ENCODE data around the gene OR52N1.

The OR52N1 gene

DNA sequence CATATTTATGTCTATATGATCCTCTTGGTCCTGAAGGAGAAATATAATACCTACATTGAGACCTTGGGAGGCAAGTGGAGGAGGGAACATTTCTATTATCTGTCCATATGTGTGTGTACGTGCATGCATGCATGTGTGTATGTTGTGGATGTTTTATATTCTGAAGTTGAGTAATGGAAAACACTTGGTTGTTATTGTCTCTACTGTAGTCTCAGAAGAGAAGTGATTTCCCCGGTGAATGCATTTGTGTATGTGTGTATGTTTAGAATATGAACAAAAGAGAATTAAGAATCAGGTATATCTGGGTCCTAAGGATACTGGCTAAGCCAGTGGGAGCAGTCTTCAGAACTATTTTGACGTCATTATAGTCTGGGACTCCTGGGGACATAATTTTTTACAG lies at the start of gene OR52N1:
Gene OR52N1 (minus strand): TSS at position 101 of the 400 bp plus-strand sequence. CDS start 2,449 bp downstream, outside the sequence.
- no peak for DNase-seq

DNA sequence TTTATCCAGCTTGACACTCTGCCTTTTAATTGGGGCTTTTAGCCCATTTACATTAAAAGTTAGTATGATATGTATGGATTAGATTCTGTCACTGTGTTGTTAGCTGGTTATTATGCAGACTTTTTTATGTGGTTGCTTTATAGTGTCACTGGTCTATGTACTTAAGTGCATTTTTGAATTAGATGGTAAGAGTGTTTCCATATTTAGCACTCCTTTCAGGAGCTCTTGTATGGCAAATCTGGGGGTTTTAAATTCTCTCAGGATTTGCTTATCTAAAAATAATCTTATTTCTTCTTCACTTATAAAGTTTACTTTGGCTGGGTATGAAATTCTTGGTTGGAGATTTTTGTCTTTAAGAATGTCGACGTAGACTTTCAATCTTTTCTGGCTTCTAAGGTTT lies 46.6 kb upstream of the OR52N1 start:
- no peak for DNase-seq

DNA sequence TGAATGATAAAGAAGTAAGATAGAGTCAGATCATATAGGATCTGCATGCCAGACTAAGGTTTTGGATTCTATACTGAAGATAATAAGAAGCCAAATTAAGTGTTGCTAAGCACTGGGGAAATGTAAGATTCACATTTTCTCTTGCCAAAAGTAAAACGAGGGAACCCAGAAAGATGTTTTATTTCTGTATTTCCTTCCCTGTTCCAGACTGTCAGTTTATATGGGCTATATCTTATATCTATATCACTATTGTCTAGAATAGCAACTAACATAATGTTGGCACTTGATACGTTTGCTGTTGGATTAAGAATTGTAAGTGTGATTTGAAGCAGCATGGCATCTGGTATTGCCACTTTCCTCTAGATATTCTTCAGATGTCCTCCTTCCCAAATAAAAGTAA lies 42.4 kb upstream of the OR52N1 start:
- no peak for DNase-seq

DNA sequence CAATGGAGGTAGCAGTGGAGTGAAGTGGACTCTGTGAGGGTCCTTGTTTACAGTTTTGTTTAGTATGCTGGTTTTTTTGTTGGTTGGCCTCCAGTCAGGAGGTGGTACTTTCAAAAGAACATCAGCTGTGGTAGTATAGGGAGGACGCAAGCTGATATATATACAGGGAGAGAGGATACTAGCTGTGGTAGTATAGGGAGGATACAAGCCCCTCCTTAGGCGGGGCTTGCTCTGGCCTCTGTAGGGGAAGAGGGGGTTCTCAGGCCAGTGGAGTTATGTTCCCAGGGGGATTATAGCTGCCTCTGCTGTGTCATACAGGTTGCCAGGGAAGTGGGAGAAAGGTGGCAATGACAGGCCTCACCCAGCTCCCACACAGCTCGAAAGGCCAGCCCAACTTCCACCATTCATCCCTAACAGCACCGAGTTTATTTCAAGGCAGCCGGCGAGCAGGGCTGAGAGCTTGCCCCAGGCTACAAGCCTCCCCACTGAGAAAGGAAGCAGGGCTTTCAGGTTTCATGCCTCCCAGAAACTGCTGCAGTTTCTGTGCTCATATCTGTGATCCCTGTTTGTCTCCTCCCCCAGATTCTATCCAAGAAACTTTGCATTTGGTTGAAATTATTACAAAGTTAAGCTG lies 40.2 kb upstream of the OR52N1 start:
- no peak for DNase-seq

DNA sequence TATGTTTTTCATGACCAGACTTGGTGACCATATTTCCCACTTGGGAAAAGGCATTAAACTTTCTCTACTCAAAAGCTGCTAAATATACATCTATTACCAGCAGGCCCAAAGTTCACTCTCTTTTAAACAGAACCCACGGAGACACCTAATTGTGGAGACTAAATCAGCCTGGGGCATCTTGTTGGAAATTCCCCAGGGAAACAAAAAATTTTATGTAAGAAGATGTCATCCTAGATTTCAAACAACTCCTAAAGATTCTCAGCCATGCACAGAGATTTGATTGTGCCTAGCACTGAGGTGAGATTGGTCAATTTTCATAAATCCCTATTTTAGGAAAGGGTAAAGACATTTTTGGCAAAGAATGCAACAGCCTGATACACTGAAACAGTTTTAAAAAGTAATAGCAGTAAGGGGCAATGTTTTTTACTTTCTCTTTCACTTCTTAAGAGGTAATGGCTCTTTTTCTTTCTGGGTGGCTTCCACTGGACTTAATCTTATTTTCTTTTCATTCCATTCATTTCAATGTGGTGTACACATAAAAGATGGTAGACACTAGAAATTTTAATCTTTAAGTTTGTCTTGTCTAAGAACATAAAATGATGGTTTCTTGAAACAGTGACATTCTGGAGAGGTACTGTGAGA lies 27.3 kb upstream of the OR52N1 start:
- DNase-seq, result peak; percentile 11

DNA sequence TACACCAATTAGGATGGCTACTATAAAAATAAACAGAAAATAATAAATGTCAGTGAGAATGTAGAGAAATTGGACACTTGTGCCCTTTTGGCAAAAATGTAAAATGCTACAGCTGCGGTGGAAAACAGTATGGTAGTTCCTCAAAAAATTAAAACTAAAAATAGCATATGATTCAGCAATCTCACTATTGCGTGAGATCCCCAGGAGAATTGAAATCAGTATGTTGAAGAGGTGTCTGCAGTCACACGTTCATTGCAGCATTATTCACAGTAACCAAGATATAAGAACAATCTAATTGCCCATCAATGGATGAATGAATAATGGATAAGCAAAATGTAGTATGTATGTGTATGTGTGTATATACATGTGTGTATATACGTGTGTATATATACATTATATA lies 24.5 kb upstream of the OR52N1 start:
- DNase-seq, result no peak

DNA sequence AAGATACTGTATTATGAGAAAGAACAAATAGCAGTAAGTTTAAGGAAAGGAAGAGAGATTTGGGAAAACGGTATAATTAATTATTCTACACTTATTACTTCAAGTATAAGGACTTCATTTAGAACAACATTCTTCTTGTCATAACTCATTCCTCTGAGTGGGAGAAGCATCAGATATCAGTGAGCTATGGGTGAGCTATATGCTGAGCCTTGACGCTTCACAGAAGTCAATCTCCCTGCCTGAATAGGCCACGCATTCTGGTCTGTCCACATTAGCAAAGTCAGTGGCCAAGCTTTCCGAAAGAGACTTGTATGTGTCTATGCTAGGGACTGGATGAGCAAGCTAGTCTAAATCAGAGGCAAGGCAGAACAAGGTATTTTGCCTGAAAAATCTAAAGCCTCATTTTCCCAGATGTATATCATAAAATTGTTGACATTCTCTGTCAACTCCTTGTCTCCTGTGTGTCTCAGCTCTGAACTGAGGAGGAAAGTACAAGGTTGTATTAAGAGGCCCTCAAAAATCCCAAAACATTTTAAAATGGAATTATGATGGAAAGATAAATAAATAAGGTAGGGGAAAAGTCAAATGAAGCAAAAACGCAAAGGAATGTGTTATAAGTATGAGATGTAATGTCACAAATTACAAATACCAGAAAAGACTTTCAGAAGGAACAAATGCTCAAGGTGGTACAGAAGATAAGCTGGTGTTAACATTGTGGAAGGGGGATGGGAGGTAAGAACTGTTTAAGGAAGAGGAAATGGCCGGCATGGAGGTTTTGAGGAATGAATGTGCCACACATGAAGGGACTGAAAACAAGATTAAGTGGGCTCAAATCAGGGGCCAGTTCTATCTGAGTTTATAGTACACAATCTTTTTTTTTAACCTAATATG lies 19.1 kb upstream of the OR52N1 start:
- DNase-seq, result no peak

DNA sequence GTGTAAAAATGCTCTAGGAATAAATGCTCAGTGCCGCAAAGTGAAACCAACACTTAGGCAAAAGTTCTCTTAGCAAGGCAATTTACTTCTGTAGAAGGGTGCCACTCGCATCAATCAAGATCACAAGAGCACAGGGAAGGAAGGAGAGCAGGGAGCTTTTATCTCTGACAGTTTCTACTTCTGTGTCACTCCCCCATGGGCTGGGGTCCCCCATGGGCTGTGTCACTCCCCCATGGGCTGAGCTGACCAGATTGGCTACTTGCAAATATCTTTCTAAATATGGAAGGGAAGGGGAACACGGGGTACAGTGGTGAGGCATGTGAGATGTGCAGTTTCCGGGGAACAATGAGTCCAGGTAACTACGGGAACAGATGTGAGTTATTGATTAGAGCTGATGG lies 18.1 kb upstream of the OR52N1 start:
- peak; percentile 9 for DNase-seq

DNA sequence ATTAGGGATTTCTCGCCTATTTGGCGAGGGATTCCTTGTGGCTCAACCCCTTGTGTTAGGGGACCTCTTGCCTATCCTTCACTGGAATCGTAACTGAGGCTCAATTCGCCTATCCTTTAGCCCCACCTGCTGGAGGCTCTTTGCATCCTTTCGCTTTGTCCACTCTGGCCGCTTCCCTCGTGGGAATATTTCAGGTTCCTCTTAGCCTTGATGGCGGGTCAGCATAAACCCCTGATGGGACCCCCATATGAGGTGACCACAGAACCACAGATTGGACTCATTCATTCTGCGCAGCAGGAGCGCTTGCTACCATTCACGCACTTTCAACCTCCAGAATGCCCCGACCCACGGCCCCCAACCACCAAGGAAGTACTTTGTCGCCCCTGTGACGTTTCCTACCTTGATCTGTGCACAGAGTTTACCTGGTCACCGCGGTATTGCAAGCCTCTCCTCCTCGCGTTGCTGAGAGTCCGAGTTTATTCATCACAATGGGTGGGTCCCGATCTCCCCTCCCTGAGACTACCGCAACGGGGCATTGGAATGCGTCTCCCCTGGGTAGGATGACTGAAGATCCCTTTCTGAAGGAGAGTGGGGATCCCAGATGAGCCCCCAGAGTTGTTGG lies 17.5 kb upstream of the OR52N1 start, which contains the start of gene OR52N2:
Gene OR52N2 (plus strand): TSS at position 425 of the 622 bp plus-strand sequence. CDS start 11,412 bp downstream, outside the sequence.
- DNase-seq, result peak; percentile 77

DNA sequence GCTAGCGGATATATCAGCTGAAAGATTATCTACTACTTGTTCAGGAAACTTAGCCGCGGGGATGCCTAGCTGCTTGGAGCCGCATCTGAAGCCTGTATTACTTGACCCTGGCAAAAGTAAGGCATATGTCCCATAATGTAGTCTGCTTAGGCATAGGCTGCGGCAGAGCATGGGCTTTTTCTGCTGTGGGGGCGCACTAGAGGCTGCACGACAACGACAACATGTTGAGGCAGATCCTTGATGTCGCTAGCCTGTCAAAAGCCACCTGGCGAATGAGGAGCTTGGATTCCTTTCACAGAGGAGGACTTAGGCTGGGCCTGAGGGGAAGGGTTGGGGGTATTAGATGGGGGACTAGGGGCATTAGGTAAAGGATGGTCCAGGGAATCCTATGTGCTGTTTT lies 16.5 kb upstream of the OR52N1 start:
- DNase-seq, result no peak

DNA sequence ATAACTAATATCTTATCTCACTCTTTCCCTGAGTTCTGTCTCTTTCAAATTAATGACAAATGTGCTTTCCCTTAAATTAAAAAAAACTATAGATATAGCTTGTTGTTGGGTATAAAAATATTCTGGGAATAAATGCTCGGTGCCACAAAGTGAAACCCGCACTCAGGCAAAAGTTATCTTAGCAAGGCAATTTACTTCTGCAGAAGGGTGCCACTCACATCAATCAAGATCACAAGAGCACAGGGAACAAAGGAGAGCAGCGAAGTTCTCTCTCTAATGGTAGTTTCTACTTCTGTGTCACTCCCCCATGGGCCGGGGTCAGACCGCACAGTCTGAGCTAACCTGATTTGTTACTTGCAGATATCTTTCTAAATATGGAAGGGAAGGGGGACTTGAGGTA lies 12.9 kb upstream of the OR52N1 start:
- DNase-seq, result no peak

DNA sequence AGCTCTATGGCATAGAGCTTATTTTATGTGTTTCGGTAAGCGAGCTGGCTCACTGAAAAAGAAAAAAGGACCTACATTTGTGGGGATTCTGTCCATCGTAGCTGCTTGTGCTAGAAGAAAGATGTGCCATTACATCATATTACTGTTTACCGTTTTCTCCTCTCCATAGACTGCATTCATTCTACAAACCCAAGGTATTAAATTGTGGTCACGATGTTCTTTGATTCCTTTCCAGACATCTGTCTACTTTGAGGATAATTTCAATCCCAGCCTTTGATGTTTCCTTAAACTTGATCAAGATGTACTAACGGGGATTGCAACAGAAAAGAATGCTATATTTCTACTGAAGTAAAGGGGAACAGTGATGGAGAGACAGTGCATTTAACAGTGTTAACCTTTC lies 5.5 kb upstream of the OR52N1 start:
- DNase-seq, result no peak

DNA sequence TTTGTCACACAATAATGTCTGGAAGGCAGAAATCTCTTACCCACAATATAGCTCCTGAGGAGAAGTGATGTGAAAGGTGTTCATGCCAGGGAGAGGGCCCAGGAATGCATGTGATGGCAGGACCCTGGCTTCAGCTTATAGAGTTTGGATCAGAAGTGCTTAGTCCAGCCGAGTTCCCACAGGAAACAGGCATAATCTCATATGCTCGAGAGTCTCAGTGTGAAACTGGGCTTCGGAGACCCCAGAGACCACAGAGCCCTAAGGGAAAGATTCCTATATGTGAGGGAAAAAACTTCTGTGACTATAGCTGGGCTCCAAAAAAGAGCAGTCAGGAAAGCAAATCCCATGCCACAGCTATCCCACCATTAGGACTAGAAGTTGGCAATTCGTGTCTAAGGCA lies 7.8 kb downstream of the OR52N1 start, which contains the start of gene OR52N5:
Gene OR52N5 (minus strand): TSS at position 101 of the 400 bp plus-strand sequence. CDS start 4,721 bp downstream, outside the sequence.
- DNase-seq, result no peak

DNA sequence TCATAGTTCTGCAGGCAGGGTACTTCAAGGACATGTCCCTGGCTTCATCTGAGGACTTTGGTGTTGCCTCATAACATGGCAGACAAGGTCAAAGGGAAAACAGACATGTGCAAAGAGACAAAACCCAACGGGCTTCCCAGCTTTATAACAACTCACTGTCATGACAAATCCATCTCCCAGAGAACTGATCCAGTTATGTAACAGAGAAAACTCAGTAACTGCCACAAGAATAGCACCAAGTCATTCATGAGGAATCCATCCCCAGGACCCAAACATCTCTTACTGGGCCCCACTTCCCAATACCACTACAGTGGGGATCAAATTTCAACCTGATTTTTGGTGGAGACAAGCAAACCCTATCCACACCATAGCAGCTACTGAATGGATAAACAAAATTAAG lies 24.0 kb downstream of the OR52N1 start:
- no peak for DNase-seq

DNA sequence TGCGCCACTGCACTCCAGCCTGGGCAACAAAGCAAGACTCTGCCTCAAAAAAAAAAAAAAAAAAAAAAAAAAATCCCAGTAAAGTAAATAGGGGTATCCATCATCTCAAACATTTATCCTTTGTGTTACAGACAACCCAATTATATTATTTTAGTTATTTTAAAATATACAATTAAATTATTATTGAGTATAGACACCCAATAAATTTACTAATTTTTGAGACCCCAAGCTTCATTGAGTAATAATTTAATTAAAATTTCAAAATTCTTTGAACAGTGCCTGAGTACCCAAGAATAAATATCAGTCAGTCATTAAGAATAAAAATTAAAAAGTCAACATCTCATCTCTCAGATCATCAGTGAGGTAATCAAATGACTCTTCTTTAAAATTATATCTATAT lies 37.1 kb downstream of the OR52N1 start, which contains the start of gene OR52N4:
Gene OR52N4 (plus strand): TSS at position 301 of the 400 bp plus-strand sequence. CDS start 498 bp downstream, outside the sequence.
- no peak for DNase-seq

DNA sequence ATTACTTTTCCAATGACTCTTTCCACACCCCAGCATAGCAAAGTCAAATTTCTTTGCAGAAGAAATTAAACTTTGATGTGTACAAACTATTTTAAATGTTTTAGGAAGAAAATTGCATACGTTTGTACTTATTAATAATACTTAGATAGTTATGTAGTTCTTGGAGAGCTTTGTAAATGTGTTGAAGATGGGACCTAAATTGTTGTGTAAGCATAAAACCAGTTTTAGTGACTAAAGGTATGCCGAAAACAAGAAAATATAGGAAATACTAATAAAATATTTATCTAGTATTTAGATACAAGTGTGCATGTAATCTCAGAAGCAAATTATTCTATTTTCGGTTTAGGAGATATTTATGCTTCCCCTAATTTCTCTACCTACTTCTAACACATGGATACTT lies 41.2 kb downstream of the OR52N1 start:
- no peak for DNase-seq

DNA sequence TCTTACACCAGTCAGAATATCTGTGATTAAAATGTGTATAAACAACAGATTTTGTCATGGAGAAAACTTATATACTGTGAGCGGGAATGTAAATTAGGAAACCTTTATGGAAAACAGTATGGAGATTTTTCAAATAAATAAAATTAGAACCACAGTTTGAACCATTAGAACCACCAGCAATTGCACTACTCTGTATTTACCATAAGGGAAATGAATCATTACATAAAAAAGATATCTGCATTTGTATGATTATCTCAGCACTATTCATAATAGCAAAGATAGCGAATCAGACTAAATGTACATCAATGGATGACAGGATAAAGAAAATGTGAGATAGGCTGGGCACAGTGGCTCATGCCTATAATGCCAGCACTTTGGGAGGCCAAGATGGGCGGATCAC lies 44.5 kb downstream of the OR52N1 start:
- DNase-seq, result no peak

DNA sequence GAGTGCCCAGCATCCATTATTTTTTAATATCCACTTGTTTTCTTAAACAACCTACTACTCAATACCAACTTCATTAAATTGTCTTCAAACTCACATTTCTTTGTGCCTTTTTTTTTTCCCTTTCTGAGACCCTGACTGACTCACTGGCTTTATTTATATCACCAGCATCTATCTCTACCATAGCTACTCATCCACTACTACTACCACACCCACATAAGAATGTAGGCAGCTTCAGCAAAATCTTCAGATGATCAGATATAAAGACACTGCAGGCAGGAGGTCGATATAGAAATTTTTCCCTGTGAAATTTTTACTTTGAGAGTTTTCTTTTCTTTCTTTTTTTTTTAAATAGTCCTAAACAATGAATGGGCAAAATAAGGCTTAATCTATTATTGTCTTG lies 52.6 kb downstream of the OR52N1 start:
- no peak for DNase-seq

DNA sequence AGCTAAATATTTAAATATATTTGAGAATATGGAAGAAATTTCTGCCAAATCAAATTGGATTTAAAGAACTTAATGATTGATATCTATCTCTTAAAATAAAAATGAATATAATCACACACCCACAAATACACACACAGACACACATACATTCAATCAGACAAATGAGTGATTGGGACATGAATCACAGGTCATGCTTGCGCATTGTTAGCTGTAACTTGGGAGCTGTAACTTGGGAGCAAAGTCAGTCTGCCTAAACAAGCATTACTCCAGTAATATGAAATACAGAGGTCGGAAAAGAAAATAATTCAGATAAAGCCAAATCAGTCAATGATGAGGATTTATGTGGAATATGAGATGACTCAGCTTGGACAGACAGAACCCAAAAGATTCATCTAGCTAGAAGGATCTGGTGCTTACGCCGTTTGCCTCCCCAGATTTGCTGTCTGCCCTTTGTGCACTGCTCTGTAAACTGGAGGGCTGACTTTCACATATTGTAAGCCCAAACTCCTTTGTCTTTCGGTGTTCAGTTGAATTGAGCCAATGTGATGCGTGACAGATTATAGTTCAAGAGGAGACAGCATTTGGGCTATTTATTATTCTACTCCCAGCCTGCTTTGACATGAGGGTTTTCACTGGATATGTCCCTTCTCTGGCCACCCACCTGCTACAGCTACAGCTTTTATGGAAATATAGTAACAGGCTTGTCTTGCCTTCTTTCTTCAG lies 53.2 kb downstream of the OR52N1 start:
- DNase-seq, result no peak

DNA sequence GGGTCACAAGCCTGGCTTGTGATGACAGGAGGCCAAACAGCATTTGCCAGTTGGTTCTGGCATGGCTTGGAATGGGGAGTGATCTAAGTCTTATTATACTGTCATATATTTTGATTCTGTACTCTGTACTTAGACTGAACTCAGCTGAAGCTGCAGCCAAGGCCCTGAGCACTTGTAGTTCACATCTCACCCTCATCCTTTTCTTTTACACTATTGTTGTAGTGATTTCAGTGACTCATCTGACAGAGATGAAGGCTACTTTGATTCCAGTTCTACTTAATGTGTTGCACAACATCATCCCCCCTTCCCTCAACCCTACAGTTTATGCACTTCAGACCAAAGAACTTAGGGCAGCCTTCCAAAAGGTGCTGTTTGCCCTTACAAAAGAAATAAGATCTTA lies 54.0 kb downstream of the OR52N1 start:
- no peak for DNase-seq

Data from CD4-positive, alpha-beta T cell treated with Interleukin-10 for 1 hour (primary cell).